Fibroblast of the aortic adventitia (primary cell): ENCODE measurements around the gene WASL. TPM values are rescaled to one million over a fixed set of nuclear protein-coding genes. Genes with fewer than 3 reads are reported as not detected.

Experiments used
- DNase-seq: peaks from one replicate; pipeline ENCODE4 v3.0.0-alpha.2; 2010; ENCODE audit warnings: low read depth
- H3K4me3 ChIP-seq: 2 replicates; pipeline ENCODE4 v1.5.1; 2011; ENCODE audit warnings: low read depth, mild to moderate bottlenecking, control low read depth, low read length, moderate library complexity
- CTCF ChIP-seq: IDR thresholded peaks from 2 replicates; pipeline ENCODE4 v1.5.1; 2011; ENCODE audit warnings: mild to moderate bottlenecking, low read length, control low read depth, inconsistent platforms; ENCODE audit not compliant: insufficient read depth
- total RNA-seq: library from RNA; depleted of rRNA; stranded (reverse); fragments of >200 nt; gene quantifications from 2 replicates; pipeline ENCODE4 v1.2.3, GENCODE V29; 2012; ENCODE audit warnings: low replicate concordance

Gene WASL
- total RNA-seq, 1 donor, result 31.9 TPM

GRCh38 chr7:123652406-123652805 lies 96.4 kb downstream of the WASL start:
- H3K4me3 ChIP-seq, result no peak overlapping the region
- DNase-seq, result peak; percentile 53
- TF ChIP-seq CTCF, result no peak

GRCh38 chr7:123650595-123650994 lies 98.2 kb downstream of the WASL start:
- no peak for DNase-seq
- no peak for TF ChIP-seq CTCF
- no peak overlapping the region for H3K4me3 ChIP-seq

- no peak for DNase-seq
These were observed 98.8 kb downstream of the WASL start for GRCh38 chr7:123649964-123650363.

GRCh38 chr7:123647106-123647730 lies 101.6 kb downstream of the WASL start:
- no peak overlapping the region for H3K4me3 ChIP-seq
- TF ChIP-seq CTCF, result no peak
- peak; percentile 32 for DNase-seq

More at GRCh38 chr7:123649964-123650363, 98.8 kb downstream of the WASL start:
- no peak for TF ChIP-seq CTCF
- H3K4me3 ChIP-seq, result no peak overlapping the region

GRCh38 chr7:123645516-123645915 lies 103.3 kb downstream of the WASL start:
- no peak for TF ChIP-seq CTCF
- H3K4me3 ChIP-seq, result no peak overlapping the region
- DNase-seq, result peak; percentile 25

GRCh38 chr7:123643495-123644441 lies 105.0 kb downstream of the WASL start:
- no peak for TF ChIP-seq CTCF
- DNase-seq, result peak; percentile 87
- peak overlapping the region; percentile 49 for H3K4me3 ChIP-seq
